Uterus (tissue), 2 donors: ENCODE measurements around the gene AVL9.

Experiments used
- POLR2A ChIP-seq, 2 donors: fragments of 450-650 bp; IDR thresholded peaks; one replicate each; pipeline ENCODE4 v1.6.1; 2016; ENCODE audit warnings: antibody characterized with exemption in 2 of 2, mild to moderate bottlenecking in 1 of 2, moderate library complexity in 1 of 2
- TF ChIP-seq, protein P1 (sequence below), 4 experiments: fragments of 200-600 bp in 2 of 4; fragments of 450-650 bp in 2 of 4; sonication (generic) in 2 of 4; IDR thresholded peaks; one replicate each; pipeline ENCODE4 v1.5.1; 2016 to 2019; ENCODE audit warnings: antibody characterized with exemption in 4 of 4, mild to moderate bottlenecking in 2 of 4, moderate library complexity in 1 of 4

DNA sequence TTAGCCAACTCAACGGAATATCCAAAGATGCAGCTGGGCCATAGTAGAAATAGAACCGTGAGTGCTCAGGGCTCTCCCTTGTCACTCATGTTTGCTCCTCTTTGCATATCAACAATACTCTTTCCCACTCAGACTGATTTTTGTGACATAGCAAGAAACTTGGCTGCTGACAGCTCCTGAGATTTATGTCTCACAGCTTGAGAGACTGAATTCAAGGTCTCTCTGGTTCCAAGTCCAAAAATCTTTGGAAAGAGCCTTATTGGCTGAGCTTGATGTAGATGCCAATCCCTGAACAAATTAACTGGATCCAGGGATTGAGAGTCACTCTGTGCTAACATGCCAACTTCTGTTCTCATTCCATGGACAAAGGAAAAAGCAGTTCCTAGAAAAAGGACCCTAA, 35.5 kb upstream of the AVL9 start:
- TF ChIP-seq, protein P1, sequence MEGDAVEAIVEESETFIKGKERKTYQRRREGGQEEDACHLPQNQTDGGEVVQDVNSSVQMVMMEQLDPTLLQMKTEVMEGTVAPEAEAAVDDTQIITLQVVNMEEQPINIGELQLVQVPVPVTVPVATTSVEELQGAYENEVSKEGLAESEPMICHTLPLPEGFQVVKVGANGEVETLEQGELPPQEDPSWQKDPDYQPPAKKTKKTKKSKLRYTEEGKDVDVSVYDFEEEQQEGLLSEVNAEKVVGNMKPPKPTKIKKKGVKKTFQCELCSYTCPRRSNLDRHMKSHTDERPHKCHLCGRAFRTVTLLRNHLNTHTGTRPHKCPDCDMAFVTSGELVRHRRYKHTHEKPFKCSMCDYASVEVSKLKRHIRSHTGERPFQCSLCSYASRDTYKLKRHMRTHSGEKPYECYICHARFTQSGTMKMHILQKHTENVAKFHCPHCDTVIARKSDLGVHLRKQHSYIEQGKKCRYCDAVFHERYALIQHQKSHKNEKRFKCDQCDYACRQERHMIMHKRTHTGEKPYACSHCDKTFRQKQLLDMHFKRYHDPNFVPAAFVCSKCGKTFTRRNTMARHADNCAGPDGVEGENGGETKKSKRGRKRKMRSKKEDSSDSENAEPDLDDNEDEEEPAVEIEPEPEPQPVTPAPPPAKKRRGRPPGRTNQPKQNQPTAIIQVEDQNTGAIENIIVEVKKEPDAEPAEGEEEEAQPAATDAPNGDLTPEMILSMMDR (IDR thresholded peaks at IDR 0.05): no peak
- TF ChIP-seq POLR2A (IDR thresholded peaks at IDR 0.05): no peak
